OCI-LY3 (cell line): ENCODE results near the gene ITPKB.

Source experiments
- CTCF ChIP-seq: fragments of 200-600, 300-600 bp; sonication (generic); IDR thresholded peaks from 2 replicates; pipeline ENCODE4 v1.5.1; 2014; ENCODE audit warnings: antibody characterized with exemption, low read length, low read depth
- EZH2phosphoT487 ChIP-seq: fragments of 200-600 bp; shearing (Covaris generic); IDR thresholded peaks from 2 replicates; pipeline ENCODE4 v1.6.1; 2018; ENCODE audit warnings: antibody characterized with exemption, mixed run types, low read depth

- TF ChIP-seq CTCF (no peak), EZH2phosphoT487 (no peak)
These were observed 52.3 kb downstream of the ITPKB start for GRCh38 chr1:226686440-226687425.
